ENCODE measurements around the gene FCHO2.
"Not testable (repeated sequence)": the region's sequence is repeated elsewhere in the genome, so short reads cannot be mapped to it uniquely, and the experiment has no call there.

FCHO2 gene

GRCh38 chr5:73022471-73023169, 66.8 kb downstream of the FCHO2 start:
- TF ChIP-seq CTCF (IDR thresholded peaks at IDR 0.05; ENCODE audit: borderline replicate concordance, insufficient read depth, low read depth, low read length) = no peak
- H3K4me3 ChIP-seq (ENCODE audit: low read depth, low read length) = no peak overlapping the region

GRCh38 chr5:73024946-73025544, 69.2 kb downstream of the FCHO2 start:
- not testable (repeated sequence) for H3K4me3 ChIP-seq (ENCODE audit: low read depth, low read length)

- no peak for TF ChIP-seq CTCF (IDR thresholded peaks at IDR 0.05; ENCODE audit: borderline replicate concordance, insufficient read depth, low read depth, low read length)
- no peak overlapping the region for H3K4me3 ChIP-seq (ENCODE audit: low read depth, low read length)
Observed at GRCh38 chr5:73027361-73027760, 71.5 kb downstream of the FCHO2 start.

- no peak overlapping the region for H3K4me3 ChIP-seq (ENCODE audit: low read depth, low read length)
- TF ChIP-seq CTCF (IDR thresholded peaks at IDR 0.05; ENCODE audit: borderline replicate concordance, insufficient read depth, low read depth, low read length) = no peak
Observed at GRCh38 chr5:73027816-73028215, 72.0 kb downstream of the FCHO2 start.

- TF ChIP-seq CTCF (IDR thresholded peaks at IDR 0.05; ENCODE audit: borderline replicate concordance, insufficient read depth, low read depth, low read length) = no peak
Observed at GRCh38 chr5:73028991-73029595, 73.3 kb downstream of the FCHO2 start.

GRCh38 chr5:73030531-73030930, 74.7 kb downstream of the FCHO2 start:
- TF ChIP-seq CTCF (IDR thresholded peaks at IDR 0.05; ENCODE audit: borderline replicate concordance, insufficient read depth, low read depth, low read length) = no peak
- H3K4me3 ChIP-seq (ENCODE audit: low read depth, low read length) = no peak overlapping the region

More at GRCh38 chr5:73028991-73029595, 73.3 kb downstream of the FCHO2 start:
- H3K4me3 ChIP-seq (ENCODE audit: low read depth, low read length) = no peak overlapping the region

GRCh38 chr5:73030995-73031394, 75.2 kb downstream of the FCHO2 start:
- TF ChIP-seq CTCF (IDR thresholded peaks at IDR 0.05; ENCODE audit: borderline replicate concordance, insufficient read depth, low read depth, low read length) = no peak
- H3K4me3 ChIP-seq (ENCODE audit: low read depth, low read length) = no peak overlapping the region
